Activated B cell treated with CpG ODN at 0.5 μM for 24 hours (primary cell): ENCODE results near the gene RAD51B. TPM values are rescaled to one million over a fixed set of nuclear protein-coding genes. Genes with fewer than 3 reads are reported as not detected.

ENCODE experiments used
- ATAC-seq: fragments of 200-7000 bp; cut with Tn5 transposase; one replicate; pipeline ENCODE4 v1.10.0; 2021; ENCODE audit warnings: low read depth, mild to moderate bottlenecking, moderate library complexity
- CTCF ChIA-PET: fragments of 350-600 bp; sonication (Branson Sonifier 250); formaldehyde crosslinking; loops from one replicate; lab custom pipeline; 2021; ENCODE audit warnings: antibody characterized with exemption; lab: Charles Lee
- POLR2A ChIA-PET: fragments of 350-600 bp; sonication (Branson Sonifier 250); formaldehyde crosslinking; loops from one replicate; lab custom pipeline; 2021; ENCODE audit warnings: antibody characterized with exemption; lab: Charles Lee
- DNase-seq: peaks from one replicate; pipeline ENCODE4 v3.0.0; 2022
- H3K27ac Mint-ChIP-seq: one replicate; pipeline ENCODE4 v1.8.0; 2020; ENCODE audit warnings: mixed read lengths
- H3K27me3 Mint-ChIP-seq: one replicate; pipeline ENCODE4 v1.8.0; 2021; ENCODE audit warnings: mixed read lengths
- H3K36me3 Mint-ChIP-seq: one replicate; pipeline ENCODE4 v1.8.0; 2021; ENCODE audit warnings: low read depth, mixed read lengths
- H3K4me1 Mint-ChIP-seq: one replicate; pipeline ENCODE4 v1.8.0; 2021; ENCODE audit warnings: mixed read lengths
- H3K4me3 Mint-ChIP-seq: one replicate; pipeline ENCODE4 v1.8.0; 2020; ENCODE audit warnings: mild to moderate bottlenecking, mixed read lengths
- H3K9me3 Mint-ChIP-seq: one replicate; pipeline ENCODE4 v1.8.0; 2020; ENCODE audit warnings: mixed read lengths
- intact Hi-C: fragments of 100-400 bp; cut with micrococcal nuclease; formaldehyde crosslinking; loops from one replicate; pipeline ENCODE4 v1.15.1; 2024
- total RNA-seq: library from RNA; stranded (reverse); gene quantifications from 2 replicates; pipeline ENCODE4 v1.2.3, GENCODE V29; 2022
- TF ChIP-seq, protein P1 (sequence below): fragments of 200-600 bp; IDR thresholded peaks from one replicate; pipeline ENCODE4 v1.8.0; 2022; ENCODE audit warnings: antibody characterized with exemption, mild to moderate bottlenecking

Gene RAD51B
- total RNA-seq, 1 donor from 2014 or later, result 53.9 TPM

DNA sequence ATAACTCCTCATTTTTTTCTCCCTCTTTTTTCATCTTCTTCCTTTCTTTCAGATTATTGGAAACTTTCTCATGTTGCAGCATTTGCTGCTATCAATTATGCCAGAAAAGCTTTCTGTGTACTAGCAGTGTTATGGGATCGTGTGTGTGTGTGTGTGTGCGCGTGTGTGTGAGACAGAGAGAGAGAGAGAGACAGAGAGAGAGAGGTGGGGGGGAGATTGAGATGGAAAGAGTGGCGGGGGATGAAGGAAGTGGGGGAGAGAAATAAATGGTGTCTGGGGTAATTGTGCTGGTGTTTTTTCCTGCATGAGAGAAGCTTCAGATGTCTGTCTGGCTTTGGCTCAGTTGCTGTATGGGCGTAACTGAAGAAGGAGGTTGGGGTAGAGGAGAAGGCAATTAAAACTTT, 268.9 kb downstream of the RAD51B start:
- no peak overlapping the region for H3K27ac Mint-ChIP-seq
- H3K9me3 Mint-ChIP-seq, result no peaks in the 10 kb centered on the region
- H3K4me1 Mint-ChIP-seq, result peaks cover 9% of the 10 kb centered on the region
- ATAC-seq (no peak), DNase-seq (no peak)
- ChIA-PET CTCF (no interaction called here), POLR2A (no interaction called here)
- H3K27me3 Mint-ChIP-seq, result no peaks in the 10 kb centered on the region
- no peak overlapping the region for H3K4me3 Mint-ChIP-seq
- TF ChIP-seq, protein P1, sequence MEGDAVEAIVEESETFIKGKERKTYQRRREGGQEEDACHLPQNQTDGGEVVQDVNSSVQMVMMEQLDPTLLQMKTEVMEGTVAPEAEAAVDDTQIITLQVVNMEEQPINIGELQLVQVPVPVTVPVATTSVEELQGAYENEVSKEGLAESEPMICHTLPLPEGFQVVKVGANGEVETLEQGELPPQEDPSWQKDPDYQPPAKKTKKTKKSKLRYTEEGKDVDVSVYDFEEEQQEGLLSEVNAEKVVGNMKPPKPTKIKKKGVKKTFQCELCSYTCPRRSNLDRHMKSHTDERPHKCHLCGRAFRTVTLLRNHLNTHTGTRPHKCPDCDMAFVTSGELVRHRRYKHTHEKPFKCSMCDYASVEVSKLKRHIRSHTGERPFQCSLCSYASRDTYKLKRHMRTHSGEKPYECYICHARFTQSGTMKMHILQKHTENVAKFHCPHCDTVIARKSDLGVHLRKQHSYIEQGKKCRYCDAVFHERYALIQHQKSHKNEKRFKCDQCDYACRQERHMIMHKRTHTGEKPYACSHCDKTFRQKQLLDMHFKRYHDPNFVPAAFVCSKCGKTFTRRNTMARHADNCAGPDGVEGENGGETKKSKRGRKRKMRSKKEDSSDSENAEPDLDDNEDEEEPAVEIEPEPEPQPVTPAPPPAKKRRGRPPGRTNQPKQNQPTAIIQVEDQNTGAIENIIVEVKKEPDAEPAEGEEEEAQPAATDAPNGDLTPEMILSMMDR, result no peak
- intact Hi-C loops, result no loop called here
- peaks cover 4% of the 10 kb centered on the region for H3K36me3 Mint-ChIP-seq

DNA sequence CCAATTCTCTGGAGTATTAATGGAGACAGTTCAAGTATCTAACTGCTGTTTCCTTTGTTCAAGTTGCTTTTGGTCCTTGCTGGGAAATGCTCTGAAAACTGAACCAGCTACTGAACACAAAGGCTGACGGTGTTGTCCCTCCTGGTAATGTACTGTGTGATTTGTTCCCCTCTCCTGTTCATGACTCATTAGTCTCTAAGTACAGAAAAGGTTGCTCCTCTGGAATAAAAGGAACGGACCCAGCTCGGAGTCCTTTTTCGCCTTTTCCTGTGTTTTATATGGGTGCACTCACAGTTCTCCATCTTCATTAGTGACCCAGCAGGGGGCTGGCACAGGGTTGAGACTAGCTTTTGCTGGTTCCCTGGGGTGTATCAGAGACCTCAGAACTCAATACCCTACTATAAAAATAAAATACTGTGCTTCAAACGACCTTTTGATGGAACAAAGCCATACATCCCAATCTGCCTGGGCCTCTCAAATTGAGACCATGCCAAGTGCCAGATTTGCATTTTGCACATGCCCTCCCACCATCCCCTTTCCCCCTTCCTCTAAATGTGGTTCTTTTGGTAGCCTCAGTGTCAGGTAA, 269.7 kb downstream of the RAD51B start:
- ChIA-PET POLR2A (no interaction called here), CTCF (no interaction called here)
- intact Hi-C loops, result no loop called here
- no peaks in the 10 kb centered on the region for H3K9me3 Mint-ChIP-seq
- no peak for ATAC-seq
- peaks cover 4% of the 10 kb centered on the region for H3K36me3 Mint-ChIP-seq
- no peak for DNase-seq
- H3K4me3 Mint-ChIP-seq, result no peak overlapping the region
- peaks cover 9% of the 10 kb centered on the region for H3K4me1 Mint-ChIP-seq
- no peaks in the 10 kb centered on the region for H3K27me3 Mint-ChIP-seq
- TF ChIP-seq, protein P1, result no peak
- no peak overlapping the region for H3K27ac Mint-ChIP-seq

DNA sequence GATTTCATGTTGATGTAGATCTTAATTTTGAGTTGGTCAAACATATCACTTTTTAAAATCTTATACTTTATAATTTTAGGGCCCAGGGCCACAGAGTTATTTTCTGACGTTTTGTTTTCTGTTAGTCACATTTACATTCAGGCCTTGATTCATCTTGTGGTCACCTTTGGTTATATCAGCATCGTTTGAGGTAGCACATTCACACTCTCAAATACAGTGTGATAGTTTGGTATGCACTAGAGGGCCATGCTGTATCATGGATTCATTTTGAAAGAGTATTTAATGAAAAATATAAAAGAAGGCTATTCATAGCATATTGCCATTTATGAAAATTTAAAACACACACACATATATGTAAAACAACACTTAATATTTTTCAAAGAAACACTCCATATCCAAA, 274.6 kb downstream of the RAD51B start:
- ATAC-seq, result no peak

DNA sequence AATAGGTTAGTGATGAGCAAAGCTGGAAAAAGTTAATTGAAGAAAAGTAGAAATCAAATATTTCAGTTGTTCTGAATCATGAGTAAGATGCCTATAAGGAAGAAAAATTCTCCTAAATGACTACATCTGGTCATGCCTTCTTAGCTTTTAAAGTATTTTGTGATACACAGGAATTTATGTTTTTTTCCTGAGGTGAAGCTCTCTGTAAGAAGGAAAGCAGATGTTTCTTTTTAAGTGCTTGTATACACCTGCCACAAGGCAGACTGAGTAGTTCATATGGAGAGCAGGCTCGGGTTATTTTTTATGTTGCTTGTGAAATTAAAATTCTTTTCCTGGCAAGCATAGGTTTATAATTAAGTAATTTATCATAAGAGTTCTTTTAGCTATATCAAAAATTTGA, 275.2 kb downstream of the RAD51B start:
- Mint-ChIP-seq H3K9me3 (peaks cover 22% of the 10 kb centered on the region), H3K4me3 (no peak overlapping the region), H3K27ac (no peak overlapping the region), H3K4me1 (no peaks in the 10 kb centered on the region), H3K27me3 (no peaks in the 10 kb centered on the region), H3K36me3 (peaks cover 26% of the 10 kb centered on the region)
- intact Hi-C loops, result no loop called here
- no peak for DNase-seq
- TF ChIP-seq, protein P1, result no peak
- no peak for ATAC-seq
- ChIA-PET CTCF (no interaction called here), POLR2A (no interaction called here)

More for the DNA sequence above, 274.6 kb downstream of the RAD51B start:
- DNase-seq, result no peak
- peaks cover 20% of the 10 kb centered on the region for H3K36me3 Mint-ChIP-seq
- peaks cover 16% of the 10 kb centered on the region for H3K9me3 Mint-ChIP-seq
- intact Hi-C loops, result no loop called here
- peaks cover under 1% of the 10 kb centered on the region for H3K4me1 Mint-ChIP-seq
- no peak overlapping the region for H3K27ac Mint-ChIP-seq
- CTCF ChIA-PET, result no interaction called here
- TF ChIP-seq, protein P1, result no peak
- no peaks in the 10 kb centered on the region for H3K27me3 Mint-ChIP-seq
- no peak overlapping the region for H3K4me3 Mint-ChIP-seq
- POLR2A ChIA-PET, result no interaction called here

DNA sequence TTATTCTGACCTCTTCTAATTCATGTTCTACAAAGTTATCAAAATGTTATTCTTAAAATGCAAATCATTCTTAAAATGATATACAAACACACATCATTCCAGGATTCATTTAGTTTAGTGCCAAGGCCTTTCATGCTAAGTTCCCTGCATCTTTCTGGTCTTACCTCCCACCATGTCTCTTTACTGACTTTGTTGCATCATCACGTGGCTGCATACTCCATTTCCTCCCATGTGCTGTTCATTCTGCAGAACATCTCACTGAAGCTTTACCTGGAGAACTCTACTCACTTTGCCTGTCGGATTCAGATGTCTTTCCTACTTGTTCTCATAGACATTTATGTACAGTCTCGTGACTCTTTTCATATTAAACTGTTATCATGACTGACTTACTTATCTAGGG, 278.1 kb downstream of the RAD51B start:
- H3K4me3 Mint-ChIP-seq, result no peak overlapping the region
- no peak for ATAC-seq
- DNase-seq, result no peak
- intact Hi-C loops, result no loop called here
- peaks cover 39% of the 10 kb centered on the region for H3K9me3 Mint-ChIP-seq
- ChIA-PET CTCF (no interaction called here), POLR2A (no interaction called here)
- no peak overlapping the region for H3K27ac Mint-ChIP-seq
- TF ChIP-seq, protein P1, result no peak
- no peaks in the 10 kb centered on the region for H3K4me1 Mint-ChIP-seq
- H3K36me3 Mint-ChIP-seq, result peaks cover 45% of the 10 kb centered on the region
- no peaks in the 10 kb centered on the region for H3K27me3 Mint-ChIP-seq
